Astrocyte (in vitro differentiated cells and primary cell): ENCODE results near the gene ZNF497. TPM values are rescaled to one million over a fixed set of nuclear protein-coding genes. Genes with fewer than 3 reads are reported as not detected.
"Not testable (repeated sequence)": the region's sequence is repeated elsewhere in the genome, so short reads cannot be mapped to it uniquely, and the experiment has no call there.

Source experiments
- DNase-seq: peaks from one replicate; pipeline ENCODE4 v3.0.0-alpha.2; 2010; ENCODE audit warnings: low read depth
- FAIRE-seq: peaks from 2 replicates; lab custom pipeline; 2011; peaks lifted over from hg19 to GRCh38; lab: Jason Lieb, UNC
- H2AFZ ChIP-seq: 2 replicates; pipeline ENCODE4 v1.6.0; 2012; ENCODE audit warnings: low read depth, low read length, inconsistent platforms
- H3K27ac ChIP-seq: 2 replicates; pipeline ENCODE4 v1.5.1; 2011; ENCODE audit warnings: low read depth, low read length, inconsistent platforms
- H3K27me3 ChIP-seq: 2 replicates; pipeline ENCODE4 v1.6.0; 2011; ENCODE audit warnings: low read length, inconsistent platforms; ENCODE audit not compliant: insufficient read depth
- H3K36me3 ChIP-seq: 2 replicates; pipeline ENCODE4 v1.5.1; 2011; ENCODE audit warnings: low read length, inconsistent platforms; ENCODE audit not compliant: insufficient read depth
- H3K4me1 ChIP-seq: 2 replicates; pipeline ENCODE4 v1.5.1; 2011; ENCODE audit warnings: low read length, inconsistent platforms; ENCODE audit not compliant: insufficient read depth
- H3K4me2 ChIP-seq: 2 replicates; pipeline ENCODE4 v1.6.0; 2012; ENCODE audit warnings: low read length, inconsistent platforms
- H3K4me3 ChIP-seq: 2 replicates; pipeline ENCODE4 v1.5.1; 2011; ENCODE audit warnings: low read depth, mild to moderate bottlenecking, low read length, inconsistent platforms; ENCODE audit not compliant: insufficient read depth
- H3K79me2 ChIP-seq: 2 replicates; pipeline ENCODE4 v1.6.0; 2012; ENCODE audit warnings: mild to moderate bottlenecking, low read length, inconsistent platforms; ENCODE audit not compliant: insufficient read depth
- H3K9ac ChIP-seq: 2 replicates; pipeline ENCODE4 v1.6.0; 2012; ENCODE audit warnings: mild to moderate bottlenecking, low read length, inconsistent platforms
- H3K9me3 ChIP-seq: 2 replicates; pipeline ENCODE4 v1.5.1; 2012; ENCODE audit warnings: low read depth, mild to moderate bottlenecking, low read length, inconsistent platforms; ENCODE audit not compliant: insufficient read depth
- H4K20me1 ChIP-seq: 2 replicates; pipeline ENCODE4 v1.6.0; 2012; ENCODE audit warnings: low read length, inconsistent platforms; ENCODE audit not compliant: insufficient read depth
- H3K27ac Mint-ChIP-seq: one replicate; pipeline ENCODE4 v1.8.0; 2021; ENCODE audit warnings: mild to moderate bottlenecking, mixed read lengths; ENCODE audit not compliant: unreplicated experiment
- H3K27me3 Mint-ChIP-seq: one replicate; pipeline ENCODE4 v1.8.0; 2021; ENCODE audit warnings: low read depth, mixed read lengths; ENCODE audit not compliant: unreplicated experiment
- H3K36me3 Mint-ChIP-seq: one replicate; pipeline ENCODE4 v1.8.0; 2021; ENCODE audit warnings: low read depth, mixed read lengths; ENCODE audit not compliant: unreplicated experiment
- H3K4me1 Mint-ChIP-seq: one replicate; pipeline ENCODE4 v1.8.0; 2021; ENCODE audit warnings: low read depth, mixed read lengths; ENCODE audit not compliant: unreplicated experiment
- H3K4me3 Mint-ChIP-seq: one replicate; pipeline ENCODE4 v1.8.0; 2021; ENCODE audit warnings: mild to moderate bottlenecking, moderate library complexity, mixed read lengths; ENCODE audit not compliant: unreplicated experiment
- H3K9me3 Mint-ChIP-seq: one replicate; pipeline ENCODE4 v1.8.0; 2021; ENCODE audit warnings: mild to moderate bottlenecking, mixed read lengths; ENCODE audit not compliant: unreplicated experiment
- EZH2 ChIP-seq: IDR thresholded peaks from 2 replicates; pipeline ENCODE4 v1.6.1; 2012; ENCODE audit warnings: mild to moderate bottlenecking, low read length, inconsistent platforms; ENCODE audit not compliant: insufficient read depth
- total RNA-seq: library from RNA; stranded (reverse); gene quantifications from 2 replicates; pipeline ENCODE4 v1.2.1, GENCODE V29; 2021
- TF ChIP-seq, protein P1 (sequence below): IDR thresholded peaks from 2 replicates; pipeline ENCODE4 v1.5.1; 2011; ENCODE audit warnings: low read depth, mild to moderate bottlenecking, inconsistent platforms, low read length, moderate library complexity; ENCODE audit not compliant: insufficient read depth

ZNF497 gene
- total RNA-seq, 1 donor from 2014 or later = 0.43 TPM

DNA sequence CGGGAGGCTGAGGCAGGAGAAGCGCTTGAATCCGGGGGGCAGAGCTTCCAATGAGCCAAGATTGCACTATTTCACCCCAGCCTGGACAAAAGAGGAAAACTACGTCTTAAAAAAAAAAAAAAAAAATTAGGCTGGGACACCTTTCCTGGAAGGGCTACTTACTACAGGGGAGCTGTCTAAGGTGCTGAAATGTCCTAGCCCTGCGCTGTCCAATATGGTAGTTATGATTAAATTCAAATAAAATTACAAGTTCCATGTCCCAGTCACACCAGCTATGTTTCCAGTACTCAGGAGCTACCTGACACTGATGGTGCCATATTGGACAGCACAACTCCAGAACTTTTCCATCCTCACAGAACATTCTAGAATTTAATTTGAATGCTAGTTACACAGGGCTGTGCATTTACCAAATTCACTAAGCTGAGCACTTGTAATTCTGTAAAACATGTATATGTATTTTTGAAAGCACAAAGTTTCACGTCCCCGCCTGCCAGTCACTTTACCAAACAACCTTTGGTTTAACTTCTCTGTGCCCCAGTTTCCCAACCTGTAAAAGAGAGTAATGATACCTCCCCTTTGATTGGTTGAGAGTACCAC lies 45.0 kb downstream of the ZNF497 start:
- TF ChIP-seq EZH2 = no peak
- TF ChIP-seq, protein P1, sequence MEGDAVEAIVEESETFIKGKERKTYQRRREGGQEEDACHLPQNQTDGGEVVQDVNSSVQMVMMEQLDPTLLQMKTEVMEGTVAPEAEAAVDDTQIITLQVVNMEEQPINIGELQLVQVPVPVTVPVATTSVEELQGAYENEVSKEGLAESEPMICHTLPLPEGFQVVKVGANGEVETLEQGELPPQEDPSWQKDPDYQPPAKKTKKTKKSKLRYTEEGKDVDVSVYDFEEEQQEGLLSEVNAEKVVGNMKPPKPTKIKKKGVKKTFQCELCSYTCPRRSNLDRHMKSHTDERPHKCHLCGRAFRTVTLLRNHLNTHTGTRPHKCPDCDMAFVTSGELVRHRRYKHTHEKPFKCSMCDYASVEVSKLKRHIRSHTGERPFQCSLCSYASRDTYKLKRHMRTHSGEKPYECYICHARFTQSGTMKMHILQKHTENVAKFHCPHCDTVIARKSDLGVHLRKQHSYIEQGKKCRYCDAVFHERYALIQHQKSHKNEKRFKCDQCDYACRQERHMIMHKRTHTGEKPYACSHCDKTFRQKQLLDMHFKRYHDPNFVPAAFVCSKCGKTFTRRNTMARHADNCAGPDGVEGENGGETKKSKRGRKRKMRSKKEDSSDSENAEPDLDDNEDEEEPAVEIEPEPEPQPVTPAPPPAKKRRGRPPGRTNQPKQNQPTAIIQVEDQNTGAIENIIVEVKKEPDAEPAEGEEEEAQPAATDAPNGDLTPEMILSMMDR = no peak
- H3K4me1 ChIP-seq = no peaks in the 10 kb centered on the region
- H3K4me2 ChIP-seq = no peak overlapping the region
- H3K4me3 ChIP-seq = no peak overlapping the region
- H3K27ac ChIP-seq = no peak overlapping the region
- H3K4me1 Mint-ChIP-seq = no peaks in the 10 kb centered on the region
- no peak overlapping the region for H2AFZ ChIP-seq
- no peaks in the 10 kb centered on the region for H3K79me2 ChIP-seq
- no peak overlapping the region for H3K4me3 Mint-ChIP-seq
- H3K36me3 Mint-ChIP-seq = peaks cover 12% of the 10 kb centered on the region
- DNase-seq = peak; percentile 47
- H3K9me3 Mint-ChIP-seq = peaks cover 3% of the 10 kb centered on the region
- H3K9ac ChIP-seq = no peak overlapping the region
- H3K27me3 Mint-ChIP-seq = no peaks in the 10 kb centered on the region
- H3K27me3 ChIP-seq = no peaks in the 10 kb centered on the region
- no peak overlapping the region for H3K27ac Mint-ChIP-seq
- H4K20me1 ChIP-seq = peaks cover 50% of the 10 kb centered on the region
- H3K9me3 ChIP-seq = no peaks in the 10 kb centered on the region
- H3K36me3 ChIP-seq = peaks cover 21% of the 10 kb centered on the region
- FAIRE-seq = no peak

GRCh38 chr19:58315580-58315979 lies 47.0 kb downstream of the ZNF497 start:
- Histone ChIP-seq H2AFZ (no peak overlapping the region), H3K36me3 (peaks cover 36% of the 10 kb centered on the region), H3K4me2 (no peak overlapping the region), H3K9me3 (no peaks in the 10 kb centered on the region), H4K20me1 (peaks cover 48% of the 10 kb centered on the region), H3K4me3 (no peak overlapping the region), H3K4me1 (no peaks in the 10 kb centered on the region), H3K27ac (no peak overlapping the region), H3K9ac (no peak overlapping the region), H3K27me3 (no peaks in the 10 kb centered on the region), H3K79me2 (peaks cover 7% of the 10 kb centered on the region)
- Mint-ChIP-seq H3K9me3 (peaks cover 3% of the 10 kb centered on the region), H3K27ac (no peak overlapping the region), H3K4me3 (no peak overlapping the region), H3K36me3 (peaks cover 18% of the 10 kb centered on the region), H3K27me3 (no peaks in the 10 kb centered on the region), H3K4me1 (no peaks in the 10 kb centered on the region)
- TF ChIP-seq, protein P1 = no peak
- no peak for TF ChIP-seq EZH2
- FAIRE-seq (no peak), DNase-seq (no peak)

- no peak overlapping the region for H3K4me2 ChIP-seq
- peaks cover 50% of the 10 kb centered on the region for H3K36me3 ChIP-seq
- H3K36me3 Mint-ChIP-seq = peaks cover 26% of the 10 kb centered on the region
- peaks cover 2% of the 10 kb centered on the region for H3K9me3 Mint-ChIP-seq
- no peaks in the 10 kb centered on the region for H3K27me3 Mint-ChIP-seq
- H4K20me1 ChIP-seq = peaks cover 31% of the 10 kb centered on the region
- H3K4me1 Mint-ChIP-seq = peaks cover under 1% of the 10 kb centered on the region
- H3K9me3 ChIP-seq = no peaks in the 10 kb centered on the region
- no peak for TF ChIP-seq EZH2
- TF ChIP-seq, protein P1 = no peak
- H3K79me2 ChIP-seq = peaks cover 22% of the 10 kb centered on the region
- H3K9ac ChIP-seq = no peak overlapping the region
- H3K4me3 Mint-ChIP-seq = peak overlapping the region; percentile 6
- no peak overlapping the region for H3K4me3 ChIP-seq
- H3K27me3 ChIP-seq = no peaks in the 10 kb centered on the region
- DNase-seq (no peak), FAIRE-seq (no peak)
- H2AFZ ChIP-seq = no peak overlapping the region
- no peak overlapping the region for H3K27ac ChIP-seq
- H3K4me1 ChIP-seq = no peaks in the 10 kb centered on the region
- no peak overlapping the region for H3K27ac Mint-ChIP-seq
Measured at GRCh38 chr19:58311345-58311865, 51.1 kb downstream of the ZNF497 start.

DNA sequence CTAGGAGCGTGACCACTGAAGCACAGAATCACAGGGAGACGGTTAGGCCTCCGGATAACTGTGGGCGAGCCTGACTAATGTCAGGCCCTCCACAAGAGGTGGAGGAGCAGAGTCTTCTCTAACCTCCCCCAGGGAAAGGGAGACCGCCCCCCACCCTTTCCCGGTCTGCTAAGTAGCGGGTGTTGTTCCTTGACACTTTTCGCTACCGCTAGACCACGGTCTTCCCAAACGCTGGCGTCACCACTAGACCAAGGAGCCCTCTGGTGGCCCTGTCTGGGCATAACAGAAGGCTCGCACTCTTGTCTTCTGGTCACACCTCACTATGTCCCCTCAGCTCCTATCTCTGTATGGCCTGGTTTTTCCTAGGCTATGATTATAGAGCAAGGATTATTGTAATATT lies 51.9 kb downstream of the ZNF497 start:
- not testable (repeated sequence) for H3K4me1 Mint-ChIP-seq, H3K9me3 ChIP-seq, H3K27ac ChIP-seq, H3K4me2 ChIP-seq, H3K4me3 Mint-ChIP-seq, H3K27me3 ChIP-seq, H3K9me3 Mint-ChIP-seq, H3K9ac ChIP-seq, H3K4me3 ChIP-seq, FAIRE-seq, H2AFZ ChIP-seq, H3K4me1 ChIP-seq, DNase-seq, H3K27ac Mint-ChIP-seq, H3K27me3 Mint-ChIP-seq
- H3K36me3 Mint-ChIP-seq = peaks cover 28% of the 10 kb centered on the region
- peaks cover 33% of the 10 kb centered on the region for H4K20me1 ChIP-seq
- peaks cover 52% of the 10 kb centered on the region for H3K36me3 ChIP-seq
- H3K79me2 ChIP-seq = peaks cover 29% of the 10 kb centered on the region
